ENCODE measurements around the gene TRIP10. TPM values are rescaled to one million over a fixed set of nuclear protein-coding genes. Genes with fewer than 3 reads are reported as not detected.

Gene TRIP10
- total and polyA plus RNA-seq, 2 of the 13 experiments (the other 11 are each of a cell fraction or from before 2014, with no cell fraction given): 32.5 to 33.2 TPM

DNA sequence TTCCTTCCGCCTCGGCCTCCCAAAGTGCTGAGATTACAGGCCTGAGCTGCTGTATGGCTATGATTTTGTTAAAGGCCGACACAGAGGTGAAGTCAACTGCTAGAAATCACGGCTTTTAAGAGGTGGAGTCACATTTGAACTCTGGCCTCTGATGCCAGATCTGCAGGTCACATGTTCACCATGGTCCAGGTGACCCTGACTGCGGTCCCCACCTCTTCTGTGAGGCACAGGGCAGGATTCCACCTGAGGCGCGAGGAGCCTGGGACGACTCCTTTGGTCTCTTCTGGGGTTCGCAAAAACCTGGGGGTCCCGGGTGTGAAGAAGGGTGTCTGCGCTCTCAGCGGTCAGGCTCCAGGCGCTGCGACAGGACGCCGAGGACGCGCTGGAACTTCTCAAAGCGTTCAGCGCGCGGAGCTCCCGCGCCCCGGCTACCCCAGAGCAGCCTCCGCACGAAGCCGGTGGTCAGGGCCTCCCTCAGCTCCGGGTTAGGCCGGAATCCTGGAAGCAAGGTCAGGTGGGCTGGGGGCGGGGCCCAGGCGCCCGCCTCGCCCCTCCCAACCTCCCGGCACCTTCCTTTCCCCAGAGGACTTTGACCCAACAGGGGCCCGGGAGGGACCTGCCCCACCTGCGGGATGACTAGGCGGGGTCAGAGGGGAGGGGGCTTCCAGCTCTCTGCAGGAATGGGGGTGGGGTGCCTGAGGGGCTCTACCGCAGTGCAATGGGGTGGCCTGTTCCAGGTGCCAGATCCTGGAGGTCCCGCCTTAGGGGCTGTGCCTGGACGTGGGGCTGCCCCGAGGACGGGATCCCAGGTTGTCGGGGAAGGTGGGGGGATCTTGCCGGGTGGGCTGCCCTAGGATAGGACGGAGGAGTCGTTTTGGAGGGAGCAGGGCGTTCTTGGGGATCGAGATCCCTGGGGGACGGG, 13.0 kb downstream of the TRIP10 start (continued):
- TF ChIP-seq, protein P1, sequence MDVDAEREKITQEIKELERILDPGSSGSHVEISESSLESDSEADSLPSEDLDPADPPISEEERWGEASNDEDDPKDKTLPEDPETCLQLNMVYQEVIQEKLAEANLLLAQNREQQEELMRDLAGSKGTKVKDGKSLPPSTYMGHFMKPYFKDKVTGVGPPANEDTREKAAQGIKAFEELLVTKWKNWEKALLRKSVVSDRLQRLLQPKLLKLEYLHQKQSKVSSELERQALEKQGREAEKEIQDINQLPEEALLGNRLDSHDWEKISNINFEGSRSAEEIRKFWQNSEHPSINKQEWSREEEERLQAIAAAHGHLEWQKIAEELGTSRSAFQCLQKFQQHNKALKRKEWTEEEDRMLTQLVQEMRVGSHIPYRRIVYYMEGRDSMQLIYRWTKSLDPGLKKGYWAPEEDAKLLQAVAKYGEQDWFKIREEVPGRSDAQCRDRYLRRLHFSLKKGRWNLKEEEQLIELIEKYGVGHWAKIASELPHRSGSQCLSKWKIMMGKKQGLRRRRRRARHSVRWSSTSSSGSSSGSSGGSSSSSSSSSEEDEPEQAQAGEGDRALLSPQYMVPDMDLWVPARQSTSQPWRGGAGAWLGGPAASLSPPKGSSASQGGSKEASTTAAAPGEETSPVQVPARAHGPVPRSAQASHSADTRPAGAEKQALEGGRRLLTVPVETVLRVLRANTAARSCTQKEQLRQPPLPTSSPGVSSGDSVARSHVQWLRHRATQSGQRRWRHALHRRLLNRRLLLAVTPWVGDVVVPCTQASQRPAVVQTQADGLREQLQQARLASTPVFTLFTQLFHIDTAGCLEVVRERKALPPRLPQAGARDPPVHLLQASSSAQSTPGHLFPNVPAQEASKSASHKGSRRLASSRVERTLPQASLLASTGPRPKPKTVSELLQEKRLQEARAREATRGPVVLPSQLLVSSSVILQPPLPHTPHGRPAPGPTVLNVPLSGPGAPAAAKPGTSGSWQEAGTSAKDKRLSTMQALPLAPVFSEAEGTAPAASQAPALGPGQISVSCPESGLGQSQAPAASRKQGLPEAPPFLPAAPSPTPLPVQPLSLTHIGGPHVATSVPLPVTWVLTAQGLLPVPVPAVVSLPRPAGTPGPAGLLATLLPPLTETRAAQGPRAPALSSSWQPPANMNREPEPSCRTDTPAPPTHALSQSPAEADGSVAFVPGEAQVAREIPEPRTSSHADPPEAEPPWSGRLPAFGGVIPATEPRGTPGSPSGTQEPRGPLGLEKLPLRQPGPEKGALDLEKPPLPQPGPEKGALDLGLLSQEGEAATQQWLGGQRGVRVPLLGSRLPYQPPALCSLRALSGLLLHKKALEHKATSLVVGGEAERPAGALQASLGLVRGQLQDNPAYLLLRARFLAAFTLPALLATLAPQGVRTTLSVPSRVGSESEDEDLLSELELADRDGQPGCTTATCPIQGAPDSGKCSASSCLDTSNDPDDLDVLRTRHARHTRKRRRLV (CRISPR knock-in tag; IDR thresholded peaks at IDR 0.05): peak; percentile 83
- TF ChIP-seq, protein P2, sequence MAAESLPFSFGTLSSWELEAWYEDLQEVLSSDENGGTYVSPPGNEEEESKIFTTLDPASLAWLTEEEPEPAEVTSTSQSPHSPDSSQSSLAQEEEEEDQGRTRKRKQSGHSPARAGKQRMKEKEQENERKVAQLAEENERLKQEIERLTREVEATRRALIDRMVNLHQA (CRISPR knock-in tag; IDR thresholded peaks at IDR 0.05): no peak
- TF ChIP-seq BRD4 (CRISPR knock-in tag; IDR thresholded peaks at IDR 0.05) (no peak; the same call in 1 of the 2 replicates), ZNF460 (CRISPR knock-in tag; IDR thresholded peaks at IDR 0.05; ENCODE audit: borderline replicate concordance) (no peak), MLLT10 (CRISPR knock-in tag; IDR thresholded peaks at IDR 0.05) (no peak), KDM2A (CRISPR knock-in tag; IDR thresholded peaks at IDR 0.05; ENCODE audit: borderline replicate concordance, low read depth) (peak; percentile 83), YEATS2 (CRISPR knock-in tag; IDR thresholded peaks at IDR 0.05; ENCODE audit: borderline replicate concordance) (peak; percentile 30; the same call in 1 of the 2 replicates), FOXA3 (CRISPR knock-in tag; IDR thresholded peaks at IDR 0.05) (no peak), GRHL1 (CRISPR knock-in tag; conservative IDR thresholded peaks at IDR 0.05) (no peak), SATB2 (CRISPR knock-in tag; IDR thresholded peaks at IDR 0.05) (no peak), ZNF281 (CRISPR knock-in tag; IDR thresholded peaks at IDR 0.05; ENCODE audit: borderline replicate concordance) (peak; percentile 51; the same call in 1 of the 2 replicates), FOSL1 (CRISPR knock-in tag; IDR thresholded peaks at IDR 0.05; ENCODE audit: borderline replicate concordance) (no peak), KLF9 (CRISPR knock-in tag; IDR thresholded peaks at IDR 0.05; ENCODE audit: low read depth) (no peak), CREB3 (CRISPR knock-in tag; IDR thresholded peaks at IDR 0.05) (0 out of 2 replicates have a peak, but pooled peaks have one; percentile 38), SAP130 (CRISPR knock-in tag; IDR thresholded peaks at IDR 0.05; ENCODE audit: low read depth) (no peak), TOE1 (CRISPR knock-in tag; IDR thresholded peaks at IDR 0.05) (0 out of 2 replicates have a peak, but pooled peaks have one; percentile 61), TBP (CRISPR knock-in tag; IDR thresholded peaks at IDR 0.05) (no peak), ZNF839 (CRISPR knock-in tag; IDR thresholded peaks at IDR 0.05; ENCODE audit: borderline replicate concordance) (no peak)

Measured in HepG2 (cell line).